Left ventricle myocardium inferior (tissue), 1 donor: Measurements from ENCODE around the gene MRPL18. TPM values are rescaled to one million over a fixed set of nuclear protein-coding genes. Genes with fewer than 3 reads are reported as not detected.
"Not testable (repeated sequence)": the region's sequence is repeated elsewhere in the genome, so short reads cannot be mapped to it uniquely, and the experiment has no call there.

Experiments
- DNase-seq: peaks from one replicate; pipeline ENCODE4 v3.0.0-alpha.2; 2020
- H3K27ac ChIP-seq: fragments of 200-600 bp; replicated peaks from 2 replicates; pipeline ENCODE4 v1.8.0; 2021
- H3K27me3 ChIP-seq: fragments of 200-600 bp; 2 replicates; pipeline ENCODE4 v1.8.0; 2021; ENCODE audit warnings: low read depth
- H3K36me3 ChIP-seq: fragments of 200-600 bp; 2 replicates; pipeline ENCODE4 v1.8.0; 2021
- H3K4me1 ChIP-seq: fragments of 200-600 bp; 2 replicates; pipeline ENCODE4 v1.8.0; 2021
- H3K4me3 ChIP-seq: fragments of 200-600 bp; 2 replicates; pipeline ENCODE4 v1.8.0; 2021; ENCODE audit warnings: mild to moderate bottlenecking, moderate library complexity
- H3K9me3 ChIP-seq: fragments of 200-600 bp; replicated peaks from 2 replicates; pipeline ENCODE4 v1.8.0; 2021
- CTCF ChIP-seq: fragments of 200-600 bp; IDR thresholded peaks from 2 replicates; pipeline ENCODE4 v1.8.0; 2021; ENCODE audit warnings: antibody characterized with exemption, mild to moderate bottlenecking, borderline replicate concordance
- intact Hi-C: fragments of 100-400 bp; cut with micrococcal nuclease; formaldehyde crosslinking; loops from one replicate; pipeline ENCODE4 v1.11.0; 2022
- total RNA-seq: library from RNA; stranded (reverse); fragmentation: NEBNext Ultra II Directional; extraction: Animal tissue kit (Norgen Biotek cat#: 25700); gene quantifications from one replicate; pipeline ENCODE4 v1.2.1, GENCODE V29; 2021
- donor health status: DM: no; HTN: yes; CAD: no; lungs with severe emphysema.

Gene MRPL18
- total RNA-seq, 1 donor from 2014 or later: 60.2 TPM

GRCh38 chr6:159778542-159779103 lies 11.6 kb upstream of the MRPL18 start:
- Histone ChIP-seq H3K4me1 (peaks cover 7% of the 10 kb centered on the region), H3K9me3 (no peaks in the 10 kb centered on the region), H3K27ac (no peak overlapping the region), H3K27me3 (no peaks in the 10 kb centered on the region), H3K36me3 (peaks cover 68% of the 10 kb centered on the region), H3K4me3 (no peak overlapping the region)
- no peak for TF ChIP-seq CTCF
- DNase-seq: no peak
- intact Hi-C loops: no loop called here

- intact Hi-C loops: no loop called here
- H3K4me3 ChIP-seq: peak overlapping the region; percentile 89
Observed at GRCh38 chr6:159788276-159788675, 2.0 kb upstream of the MRPL18 start.

GRCh38 chr6:159788753-159789376 lies 1.4 kb upstream of the MRPL18 start:
- peaks cover 70% of the 10 kb centered on the region for H3K4me1 ChIP-seq
- peaks cover 58% of the 10 kb centered on the region for H3K36me3 ChIP-seq
- H3K9me3 ChIP-seq: no peaks in the 10 kb centered on the region
- no peak for TF ChIP-seq CTCF
- no peaks in the 10 kb centered on the region for H3K27me3 ChIP-seq
- H3K27ac ChIP-seq: peak overlapping the region; percentile 99
- intact Hi-C loops: no loop called here
- DNase-seq: peak; percentile 25
- peak overlapping the region; percentile 89 for H3K4me3 ChIP-seq

More at GRCh38 chr6:159788276-159788675, 2.0 kb upstream of the MRPL18 start:
- no peak for TF ChIP-seq CTCF
- Histone ChIP-seq H3K27ac (peak overlapping the region; percentile 99), H3K36me3 (peaks cover 58% of the 10 kb centered on the region), H3K27me3 (no peaks in the 10 kb centered on the region), H3K9me3 (no peaks in the 10 kb centered on the region), H3K4me1 (peaks cover 68% of the 10 kb centered on the region)
- DNase-seq: no peak

GRCh38 chr6:159789377-159790148 lies 704 bp upstream of the MRPL18 start, which contains the start of gene TCP1:
Gene TCP1, minus strand, starts transcription at chr6:159789602. Its CDS starts 134 bp downstream, at chr6:159789468.
- DNase-seq: peak; percentile 100
- Histone ChIP-seq H3K4me1 (peaks cover 77% of the 10 kb centered on the region), H3K9me3 (no peaks in the 10 kb centered on the region), H3K4me3 (peak within 1 kb of the TSS; percentile 89), H3K27ac (peak within 1 kb of the TSS; percentile 99), H3K36me3 (peaks cover 58% of the 10 kb centered on the region), H3K27me3 (no peaks in the 10 kb centered on the region)
- TF ChIP-seq CTCF: no peak
- intact Hi-C loops: no loop called here

- Histone ChIP-seq H3K4me3 (peak overlapping the region; percentile 89), H3K4me1 (peaks cover 83% of the 10 kb centered on the region), H3K36me3 (peaks cover 48% of the 10 kb centered on the region), H3K9me3 (no peaks in the 10 kb centered on the region), H3K27me3 (no peaks in the 10 kb centered on the region), H3K27ac (peak overlapping the region; percentile 99)
- intact Hi-C loops: no loop called here
- no peak for TF ChIP-seq CTCF
- DNase-seq: no peak
Observed at GRCh38 chr6:159790956-159791598, 810 bp downstream of the MRPL18 start.

- DNase-seq, H3K27ac ChIP-seq, H3K4me3 ChIP-seq, H3K9me3 ChIP-seq, intact Hi-C loops, H3K27me3 ChIP-seq: not testable (repeated sequence)
- H3K36me3 ChIP-seq: peaks cover 68% of the 10 kb centered on the region
- peaks cover 53% of the 10 kb centered on the region for H3K4me1 ChIP-seq
Observed at GRCh38 chr6:159794976-159795375, 4.7 kb downstream of the MRPL18 start.
